Adrenal gland (tissue), 12 donors: ENCODE data around the gene LACTBL1. TPM values are rescaled to one million over a fixed set of nuclear protein-coding genes. Genes with fewer than 3 reads are reported as not detected.
A peak's percentile ranks its signal among the peaks of the same experiment; 100 is the strongest.
"Not testable (repeated sequence)": the region's sequence is repeated elsewhere in the genome, so short reads cannot be mapped to it uniquely, and the experiment has no call there.

Experiments used
- DNase-seq, 7 donors: peaks; one replicate each; pipeline ENCODE4 v3.0.0-alpha.2; 2019 to 2020
- H3K27ac ChIP-seq, 5 donors: fragments of 200-600 bp; sonication (generic) in 4 of 5; 1 replicate in 3 of 5; 2 replicates in 2 of 5; pipeline versions ENCODE4 v1.5.1 to v1.8.0; 2016 to 2020; ENCODE audit warnings: mild to moderate bottlenecking in 1 of 5
- H3K27me3 ChIP-seq: fragments of 200-600 bp; 2 replicates; pipeline ENCODE4 v1.8.0; 2021
- H3K36me3 ChIP-seq, 2 donors: fragments of 200-600 bp; replicated peaks in 1 of 2; 1 replicate in 1 of 2; 2 replicates in 1 of 2; pipeline versions ENCODE4 v1.5.1 to v1.8.0; 2018 to 2022
- H3K4me1 ChIP-seq, 2 donors: fragments of 200-600 bp; replicated peaks in 1 of 2; 1 replicate in 1 of 2; 2 replicates in 1 of 2; pipeline versions ENCODE4 v1.5.1 to v1.8.0; 2018 to 2021
- H3K4me3 ChIP-seq, 4 donors: fragments of 200-600 bp; sonication (generic) in 3 of 4; one replicate each; pipeline ENCODE4 v1.5.1; 2016 to 2018
- H3K9me3 ChIP-seq, 3 donors: fragments of 200-600 bp; sonication (generic) in 1 of 3; replicated peaks in 1 of 3; 1 replicate in 2 of 3; 2 replicates in 1 of 3; pipeline versions ENCODE4 v1.5.1 to v1.8.0; 2016 to 2021
- POLR2A ChIP-seq, 2 donors: fragments of 450-650 bp; IDR thresholded peaks; one replicate each; pipeline ENCODE4 v1.6.1; 2017; ENCODE audit warnings: antibody characterized with exemption in 2 of 2, mild to moderate bottlenecking in 2 of 2, moderate library complexity in 1 of 2
- WGBS, 4 donors: extraction: QIAGEN DNeasy Blood & Tissue Kit in 2 of 4; methylation state at CpG; one replicate each; pipeline versions ENCODE4 v1.1.5 to v1.1.7; 2013 to 2017; 5-methylcytosine and 5-hydroxymethylcytosine counted together
- intact Hi-C, 2 donors: fragments of 100-400 bp; cut with DNase I; formaldehyde crosslinking; loops; one replicate each; pipeline versions ENCODE4 v1.14.1 to v1.15.0; 2022 to 2023
- polyA plus RNA-seq, 3 donors: library from polyadenylated mRNA; stranded (reverse); fragments of 200-250 nt in 2 of 3; fragments of 350-450 nt in 1 of 3; fragmentation: Illumina TruSeq in 1 of 3; extraction: RNeasy Lipid Tissue Mini Kit (QIAGEN cat#74804) in 1 of 3; gene quantifications; one replicate each; pipeline ENCODE4 v1.2.3, GENCODE V29; 2013 to 2014
- total RNA-seq, 9 donors: library from RNA; depleted of rRNA in 4 of 9; stranded (reverse); fragments of >200 nt in 4 of 9; fragments of 120-200 nt in 1 of 9; fragmentation: NEBNext Ultra II Directional in 1 of 9; extraction: Animal tissue kit (Norgen Biotek cat#: 25700) in 1 of 9; gene quantifications; one replicate each; pipeline versions ENCODE4 v1.1.0 to v1.2.4, GENCODE V29; 2013 to 2023
- TF ChIP-seq, protein P1 (sequence below), 6 experiments: fragments of 450-650 bp in 4 of 6; fragments of 200-600 bp in 2 of 6; sonication (generic) in 1 of 6; IDR thresholded peaks; 1 replicate in 5 of 6; 2 replicates in 1 of 6; pipeline versions ENCODE4 v1.5.1 to v1.8.0; 2016 to 2021; ENCODE audit warnings: antibody characterized with exemption in 6 of 6, mild to moderate bottlenecking in 2 of 6, moderate library complexity in 1 of 6
- donor health status: healthy with polysubstance abuse.
- donor health status: Bipolar disorder and iron deficiency.
- donor health status: DM: yes; HTN: yes; CAD: no.
- donor health status: DM: no; HTN: no; CAD: no.
- donor health status: DM: no; HTN: no; CAD: no.
- donor health status: DM: yes; HTN: yes; CAD: no.

LACTBL1 gene
- total and polyA plus RNA-seq, 12 donors = not detected

DNA sequence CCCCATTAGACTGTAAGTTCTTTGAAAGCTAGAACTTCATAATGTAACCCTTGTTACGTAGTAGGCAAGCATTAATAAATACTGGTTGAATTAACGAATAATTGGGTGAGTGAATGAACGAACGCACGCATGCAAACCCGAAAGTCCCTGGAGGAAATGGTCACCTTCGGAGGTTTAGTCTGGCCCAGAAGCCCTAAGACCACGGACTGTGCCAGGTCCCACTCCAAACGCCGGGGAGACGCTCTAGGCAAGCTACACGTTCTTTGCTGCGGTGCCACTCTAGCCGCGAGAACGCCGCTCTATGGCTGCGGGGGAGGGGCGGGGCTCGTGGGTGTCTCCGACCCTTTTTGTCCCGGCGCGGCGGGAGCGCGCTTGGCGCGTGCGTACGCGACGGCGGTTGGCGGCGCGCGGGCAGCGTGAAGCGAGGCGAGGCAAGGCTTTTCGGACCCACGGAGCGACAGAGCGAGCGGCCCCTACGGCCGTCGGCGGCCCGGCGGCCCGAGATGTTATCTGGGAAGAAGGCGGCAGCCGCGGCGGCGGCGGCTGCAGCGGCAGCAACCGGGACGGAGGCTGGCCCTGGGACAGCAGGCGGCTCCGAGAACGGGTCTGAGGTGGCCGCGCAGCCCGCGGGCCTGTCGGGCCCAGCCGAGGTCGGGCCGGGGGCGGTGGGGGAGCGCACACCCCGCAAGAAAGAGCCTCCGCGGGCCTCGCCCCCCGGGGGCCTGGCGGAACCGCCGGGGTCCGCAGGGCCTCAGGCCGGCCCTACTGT is 46.6 kb upstream of the LACTBL1 start, which contains the start of gene KDM1A:
KDM1A (plus strand) TSS at position 375 of the 769 bp plus-strand sequence; CDS start at position 504, 129 bp downstream.
- peak; percentile 78 to 93 for TF ChIP-seq POLR2A (IDR thresholded peaks at IDR 0.05)
- TF ChIP-seq, protein P1, sequence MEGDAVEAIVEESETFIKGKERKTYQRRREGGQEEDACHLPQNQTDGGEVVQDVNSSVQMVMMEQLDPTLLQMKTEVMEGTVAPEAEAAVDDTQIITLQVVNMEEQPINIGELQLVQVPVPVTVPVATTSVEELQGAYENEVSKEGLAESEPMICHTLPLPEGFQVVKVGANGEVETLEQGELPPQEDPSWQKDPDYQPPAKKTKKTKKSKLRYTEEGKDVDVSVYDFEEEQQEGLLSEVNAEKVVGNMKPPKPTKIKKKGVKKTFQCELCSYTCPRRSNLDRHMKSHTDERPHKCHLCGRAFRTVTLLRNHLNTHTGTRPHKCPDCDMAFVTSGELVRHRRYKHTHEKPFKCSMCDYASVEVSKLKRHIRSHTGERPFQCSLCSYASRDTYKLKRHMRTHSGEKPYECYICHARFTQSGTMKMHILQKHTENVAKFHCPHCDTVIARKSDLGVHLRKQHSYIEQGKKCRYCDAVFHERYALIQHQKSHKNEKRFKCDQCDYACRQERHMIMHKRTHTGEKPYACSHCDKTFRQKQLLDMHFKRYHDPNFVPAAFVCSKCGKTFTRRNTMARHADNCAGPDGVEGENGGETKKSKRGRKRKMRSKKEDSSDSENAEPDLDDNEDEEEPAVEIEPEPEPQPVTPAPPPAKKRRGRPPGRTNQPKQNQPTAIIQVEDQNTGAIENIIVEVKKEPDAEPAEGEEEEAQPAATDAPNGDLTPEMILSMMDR (IDR thresholded peaks at IDR 0.05) = no peak
- peak; percentile 97 to 99 (median 98) for DNase-seq
- intact Hi-C loops = loop anchor here in 1 of 2 donors (10.0 kb wide), 1 partner anchor 76 kb away; no protein-coding TSS in a partner anchor
- 1 to 2% (median 1%) methylated on average over 7 to 84 of the region's 85 CpGs for WGBS, 4 donors
- no peaks in the 10 kb centered on the region for H3K9me3 ChIP-seq
- H3K27ac ChIP-seq = peak within 1 kb of the TSS; percentile 60 to 91 (median 90)
- H3K27me3 ChIP-seq = no peaks in the 10 kb centered on the region
- H3K4me3 ChIP-seq = peak within 1 kb of the TSS; percentile 79 to 99 (median 83)
- H3K4me1 ChIP-seq = peaks cover 8 to 15% of the 10 kb centered on the region in 2 donors
- no peaks in the 10 kb centered on the region for H3K36me3 ChIP-seq

DNA sequence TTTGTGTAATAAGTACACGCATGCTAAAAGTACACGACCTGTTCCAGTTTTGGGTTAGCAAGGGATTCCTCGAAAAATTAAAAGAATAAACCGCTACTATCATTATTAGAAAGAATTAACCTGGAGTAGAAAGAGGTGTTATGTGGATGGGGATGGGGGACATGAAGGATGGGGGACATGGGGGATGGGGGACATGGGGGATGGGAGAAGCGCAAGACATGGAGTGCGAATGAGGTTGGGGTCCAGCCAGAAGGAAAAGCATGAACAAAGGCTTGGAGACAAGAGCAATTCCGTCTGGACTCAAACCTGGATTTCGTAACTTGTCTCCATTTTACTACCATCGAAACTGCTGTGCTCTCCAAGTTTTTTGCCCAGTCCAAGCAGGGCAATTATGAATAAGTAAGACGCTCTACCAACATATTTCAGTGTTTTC is 46.0 kb upstream of the LACTBL1 start:
- H3K27ac ChIP-seq = peak overlapping the region; percentile 60 to 91 (median 90)
- intact Hi-C loops = loop anchor here in 1 of 2 donors (10.0 kb wide), 1 partner anchor 76 kb away; no protein-coding TSS in a partner anchor
- H3K36me3 ChIP-seq = no peaks in the 10 kb centered on the region
- H3K4me3 ChIP-seq = peak overlapping the region; percentile 58 to 83 (median 81)
- peak in 2 of 7 donors; percentile 6 to 10 for DNase-seq
- H3K27me3 ChIP-seq = no peaks in the 10 kb centered on the region
- TF ChIP-seq, protein P1 (IDR thresholded peaks at IDR 0.05) = no peak
- 33 to 39% (median 35%) methylated on average over 10 of the region's 10 CpGs for WGBS, 4 donors
- no peaks in the 10 kb centered on the region for H3K9me3 ChIP-seq
- H3K4me1 ChIP-seq = peaks cover 7 to 14% of the 10 kb centered on the region in 2 donors

DNA sequence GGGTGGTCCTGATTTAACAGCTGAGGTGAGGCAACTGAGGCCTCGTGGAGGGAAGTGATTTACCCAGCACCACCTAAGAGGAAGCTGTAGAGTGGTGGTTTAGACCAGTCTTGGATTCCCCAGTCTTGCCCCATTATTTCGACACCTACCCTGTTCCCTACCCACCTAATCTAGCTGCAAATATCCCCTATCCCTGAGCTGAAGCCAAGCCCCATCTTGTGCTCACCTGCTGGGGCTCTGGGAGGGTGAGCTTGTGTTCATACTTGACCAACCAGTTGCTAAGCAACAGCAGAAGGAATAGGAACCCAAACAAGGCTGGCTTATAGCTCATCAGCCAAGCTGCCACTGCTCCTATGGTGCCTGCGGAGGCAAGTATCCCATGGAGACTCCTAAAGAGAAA is 41.0 kb upstream of the LACTBL1 start:
- TF ChIP-seq POLR2A (IDR thresholded peaks at IDR 0.05) = no peak
- TF ChIP-seq, protein P1 (IDR thresholded peaks at IDR 0.05) = no peak
- WGBS, 4 donors = 62 to 81% (median 66%) methylated on average over 3 of the region's 3 CpGs
- DNase-seq = no peak

DNA sequence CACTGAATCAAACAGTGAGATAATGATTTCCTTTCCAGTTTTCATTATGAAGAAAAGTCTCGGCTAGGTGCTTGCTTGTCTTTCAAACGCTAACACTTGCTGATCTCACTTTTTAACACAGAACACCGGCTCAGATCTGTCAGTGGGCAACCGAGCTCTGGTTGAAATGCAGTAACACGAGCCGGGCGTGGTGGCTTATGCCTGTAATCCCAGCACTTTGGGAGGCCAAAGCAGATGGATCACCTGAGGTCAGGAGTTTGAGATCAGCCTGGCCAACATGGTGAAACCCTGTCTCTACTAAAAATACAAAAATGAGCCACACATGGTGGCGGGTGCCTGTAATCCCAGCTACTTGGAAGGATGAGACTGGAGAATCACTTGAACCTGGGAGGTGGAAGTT is 37.4 kb upstream of the LACTBL1 start:
- H3K4me3 ChIP-seq, H3K27ac ChIP-seq, H3K4me1 ChIP-seq, DNase-seq, H3K27me3 ChIP-seq, H3K36me3 ChIP-seq, H3K9me3 ChIP-seq: not testable (repeated sequence)
- 85 to 91% (median 88%) methylated on average over 8 of the region's 8 CpGs for WGBS, 4 donors
- intact Hi-C loops = loop anchor here in 1 of 2 donors (10.0 kb wide), 1 partner anchor 85 kb away; no protein-coding TSS in a partner anchor

More for the DNA sequence above, 41.0 kb upstream of the LACTBL1 start:
- no peaks in the 10 kb centered on the region for H3K27me3 ChIP-seq
- H3K27ac ChIP-seq = no peak overlapping the region
- no peaks in the 10 kb centered on the region for H3K9me3 ChIP-seq
- no peaks in the 10 kb centered on the region for H3K4me1 ChIP-seq
- H3K4me3 ChIP-seq = no peak overlapping the region
- H3K36me3 ChIP-seq = no peaks in the 10 kb centered on the region
- intact Hi-C loops = loop anchor here in 1 of 2 donors (10.0 kb wide), 1 partner anchor 81 kb away; no protein-coding TSS in a partner anchor
